Neuron (in vitro differentiated cells): ENCODE results near the gene C8G.

ENCODE experiments used
- H2AFZ ChIP-seq: one replicate; pipeline ENCODE4 v1.6.1; 2013; ENCODE audit warnings: low read depth, mild to moderate bottlenecking, inconsistent platforms, low read length, moderate library complexity
- H3K27me3 ChIP-seq: one replicate; pipeline ENCODE4 v1.6.1; 2013; ENCODE audit warnings: low read length; ENCODE audit not compliant: insufficient read depth
- H3K36me3 ChIP-seq: one replicate; pipeline ENCODE4 v1.6.1; 2013; ENCODE audit warnings: low read length; ENCODE audit not compliant: insufficient read depth
- H3K4me1 ChIP-seq: one replicate; pipeline ENCODE4 v1.6.1; 2013; ENCODE audit warnings: low read length; ENCODE audit not compliant: insufficient read depth
- H3K4me3 ChIP-seq: 2 replicates; pipeline ENCODE4 v1.5.1; 2013; ENCODE audit warnings: mild to moderate bottlenecking, low read length, moderate library complexity
- H3K9me3 ChIP-seq: one replicate; pipeline ENCODE4 v1.6.1; 2013; ENCODE audit warnings: low read length

The C8G gene

GRCh38 chr9:136925414-136926153 is 19.5 kb upstream of the C8G start:
- Histone ChIP-seq H3K36me3 (peaks cover 31% of the 10 kb centered on the region), H3K9me3 (no peaks in the 10 kb centered on the region), H3K4me3 (no peak overlapping the region), H3K27me3 (no peaks in the 10 kb centered on the region), H3K4me1 (no peaks in the 10 kb centered on the region), H2AFZ (no peak overlapping the region)

- no peaks in the 10 kb centered on the region for H3K4me1 ChIP-seq
- no peaks in the 10 kb centered on the region for H3K27me3 ChIP-seq
- peaks cover 26% of the 10 kb centered on the region for H3K36me3 ChIP-seq
- no peak overlapping the region for H2AFZ ChIP-seq
- H3K4me3 ChIP-seq: no peak overlapping the region
- H3K9me3 ChIP-seq: no peaks in the 10 kb centered on the region
Measured at GRCh38 chr9:136926154-136926704, 18.8 kb upstream of the C8G start.

- H3K9me3 ChIP-seq: no peaks in the 10 kb centered on the region
- H3K4me1 ChIP-seq: no peaks in the 10 kb centered on the region
- no peaks in the 10 kb centered on the region for H3K27me3 ChIP-seq
- H3K4me3 ChIP-seq: no peak overlapping the region
- H2AFZ ChIP-seq: no peak overlapping the region
- peaks cover 26% of the 10 kb centered on the region for H3K36me3 ChIP-seq
Measured at GRCh38 chr9:136926749-136927148, 18.3 kb upstream of the C8G start.

GRCh38 chr9:136927343-136928271 is 17.4 kb upstream of the C8G start:
- Histone ChIP-seq H2AFZ (no peak overlapping the region), H3K36me3 (peaks cover 26% of the 10 kb centered on the region), H3K9me3 (no peaks in the 10 kb centered on the region)

GRCh38 chr9:136928591-136928990 is 16.5 kb upstream of the C8G start:
- no peaks in the 10 kb centered on the region for H3K27me3 ChIP-seq
- peaks cover 26% of the 10 kb centered on the region for H3K36me3 ChIP-seq
- H3K4me3 ChIP-seq: no peak overlapping the region
- no peaks in the 10 kb centered on the region for H3K4me1 ChIP-seq
- H3K9me3 ChIP-seq: peaks cover 4% of the 10 kb centered on the region
- no peak overlapping the region for H2AFZ ChIP-seq

More at GRCh38 chr9:136927343-136928271, 17.4 kb upstream of the C8G start:
- H3K27me3 ChIP-seq: no peaks in the 10 kb centered on the region
- H3K4me3 ChIP-seq: no peak overlapping the region
- no peaks in the 10 kb centered on the region for H3K4me1 ChIP-seq

GRCh38 chr9:136930014-136930413 is 15.0 kb upstream of the C8G start:
- H3K4me1 ChIP-seq: no peaks in the 10 kb centered on the region
- no peaks in the 10 kb centered on the region for H3K27me3 ChIP-seq
- H3K4me3 ChIP-seq: no peak overlapping the region
- peaks cover 4% of the 10 kb centered on the region for H3K9me3 ChIP-seq
- no peak overlapping the region for H2AFZ ChIP-seq
- peaks cover 18% of the 10 kb centered on the region for H3K36me3 ChIP-seq

- Histone ChIP-seq H3K9me3 (peaks cover 4% of the 10 kb centered on the region), H3K36me3 (peaks cover 4% of the 10 kb centered on the region), H2AFZ (no peak overlapping the region), H3K27me3 (no peaks in the 10 kb centered on the region), H3K4me1 (no peaks in the 10 kb centered on the region), H3K4me3 (no peak overlapping the region)
Measured at GRCh38 chr9:136931611-136932130, 13.4 kb upstream of the C8G start.

- Histone ChIP-seq H3K27me3 (no peaks in the 10 kb centered on the region), H2AFZ (no peak overlapping the region), H3K4me3 (no peak overlapping the region), H3K9me3 (peaks cover 6% of the 10 kb centered on the region), H3K4me1 (no peaks in the 10 kb centered on the region), H3K36me3 (peaks cover 4% of the 10 kb centered on the region)
Measured at GRCh38 chr9:136934277-136934676, 10.8 kb upstream of the C8G start.

GRCh38 chr9:136935651-136936050 is 9.4 kb upstream of the C8G start:
- Histone ChIP-seq H3K9me3 (peaks cover 6% of the 10 kb centered on the region), H3K27me3 (no peaks in the 10 kb centered on the region), H2AFZ (no peak overlapping the region), H3K4me1 (no peaks in the 10 kb centered on the region), H3K36me3 (peaks cover 17% of the 10 kb centered on the region), H3K4me3 (no peak overlapping the region)

- Histone ChIP-seq H3K4me3 (no peak overlapping the region), H3K9me3 (peaks cover 6% of the 10 kb centered on the region), H3K36me3 (peaks cover 27% of the 10 kb centered on the region), H3K27me3 (no peaks in the 10 kb centered on the region), H2AFZ (no peak overlapping the region), H3K4me1 (no peaks in the 10 kb centered on the region)
Measured at GRCh38 chr9:136936645-136937170, 8.3 kb upstream of the C8G start.

GRCh38 chr9:136937186-136938001 is 7.6 kb upstream of the C8G start:
- peaks cover 6% of the 10 kb centered on the region for H3K9me3 ChIP-seq
- no peaks in the 10 kb centered on the region for H3K4me1 ChIP-seq
- no peaks in the 10 kb centered on the region for H3K27me3 ChIP-seq
- no peak overlapping the region for H2AFZ ChIP-seq
- no peak overlapping the region for H3K4me3 ChIP-seq
- H3K36me3 ChIP-seq: peaks cover 33% of the 10 kb centered on the region

- H2AFZ ChIP-seq: no peak overlapping the region
Measured at GRCh38 chr9:136939431-136939995, 5.5 kb upstream of the C8G start.

More at GRCh38 chr9:136939431-136939995, 5.5 kb upstream of the C8G start:
- H3K27me3 ChIP-seq: no peaks in the 10 kb centered on the region
- peaks cover 38% of the 10 kb centered on the region for H3K36me3 ChIP-seq
- peaks cover 2% of the 10 kb centered on the region for H3K9me3 ChIP-seq
- H3K4me3 ChIP-seq: no peak overlapping the region
- H3K4me1 ChIP-seq: peaks cover 5% of the 10 kb centered on the region
